Neural cell (in vitro differentiated cells): ENCODE data around the gene VSTM5. TPM values are rescaled to one million over a fixed set of nuclear protein-coding genes. Genes with fewer than 3 reads are reported as not detected.

Source experiments
- H2AFZ ChIP-seq: fragments of 200-600, 300-800 bp; sonication (generic), shearing (Covaris generic); 2 replicates; pipeline ENCODE4 v1.6.0; 2014; ENCODE audit warnings: low read depth, mild to moderate bottlenecking, antibody characterized with exemption, low read length, moderate library complexity
- H3F3A ChIP-seq: fragments of 200-600 bp; shearing (Covaris generic); 2 replicates; pipeline ENCODE4 v1.6.1; 2016; ENCODE audit warnings: mild to moderate bottlenecking, moderate library complexity, mixed read lengths, antibody characterized with exemption, low read length; ENCODE audit not compliant: insufficient read depth, poor library complexity, severe bottlenecking
- H3K27ac ChIP-seq: fragments of 200-600, 300-800 bp; sonication (generic), shearing (Covaris generic); 2 replicates; pipeline ENCODE4 v1.5.1; 2014; ENCODE audit warnings: mild to moderate bottlenecking, low read length, moderate library complexity
- H3K27me3 ChIP-seq: fragments of 300-800, 200-600 bp; sonication (generic), shearing (Covaris generic); 2 replicates; pipeline ENCODE4 v1.6.0; 2014; ENCODE audit warnings: mild to moderate bottlenecking, low read depth, low read length, moderate library complexity; ENCODE audit not compliant: insufficient read depth
- H3K36me3 ChIP-seq: fragments of 300-800, 200-600 bp; sonication (generic), shearing (Covaris generic); 2 replicates; pipeline ENCODE4 v1.5.1; 2014; ENCODE audit warnings: mild to moderate bottlenecking, antibody characterized with exemption, low read length, moderate library complexity; ENCODE audit not compliant: insufficient read depth
- H3K4me2 ChIP-seq: fragments of 300-800, 200-600 bp; sonication (generic), shearing (Covaris generic); 2 replicates; pipeline ENCODE4 v1.6.0; 2014; ENCODE audit warnings: mild to moderate bottlenecking, low read length
- H3K4me3 ChIP-seq: fragments of 300-800, 200-600 bp; sonication (generic), shearing (Covaris generic); 2 replicates; pipeline ENCODE4 v1.5.1; 2014; ENCODE audit warnings: mild to moderate bottlenecking, low read length, moderate library complexity
- H3K79me2 ChIP-seq: fragments of 200-600 bp; shearing (Covaris generic); replicated peaks from 2 replicates; pipeline ENCODE4 v1.6.0; 2014; ENCODE audit warnings: mild to moderate bottlenecking, low read length, moderate library complexity; ENCODE audit not compliant: insufficient read depth
- H3K9ac ChIP-seq: fragments of 300-800, 200-600 bp; sonication (generic), shearing (Covaris generic); 2 replicates; pipeline ENCODE4 v1.6.1; 2016; ENCODE audit warnings: mild to moderate bottlenecking, low read length, mixed read lengths
- H3K9me2 ChIP-seq: fragments of 200-600 bp; shearing (Covaris generic); 2 replicates; pipeline ENCODE4 v1.6.1; 2016; ENCODE audit warnings: mild to moderate bottlenecking, low read length, mixed read lengths; ENCODE audit not compliant: insufficient read depth
- H3K9me3 ChIP-seq: fragments of 200-600, 300-800 bp; sonication (generic), shearing (Covaris generic); 2 replicates; pipeline ENCODE4 v1.6.1; 2016; ENCODE audit warnings: mild to moderate bottlenecking, mixed run types, low read length, moderate library complexity, mixed read lengths
- H4K20me1 ChIP-seq: fragments of 200-600 bp; shearing (Covaris generic); 2 replicates; pipeline ENCODE4 v1.6.1; 2016; ENCODE audit warnings: mild to moderate bottlenecking, mixed run types; ENCODE audit not compliant: insufficient read depth
- EP300 ChIP-seq: fragments of 450-650 bp; conservative IDR thresholded peaks from 2 replicates; pipeline ENCODE4 v1.6.1; 2014; ENCODE audit warnings: antibody characterized with exemption, mild to moderate bottlenecking, moderate library complexity; ENCODE audit not compliant: poor library complexity, severe bottlenecking
- EZH2 ChIP-seq: fragments of 200-600, 300-800 bp; shearing (Covaris generic), sonication (generic); IDR thresholded peaks from 2 replicates; pipeline ENCODE4 v1.6.1; 2014; ENCODE audit warnings: antibody characterized with exemption, low read length, borderline replicate concordance, mild to moderate bottlenecking; ENCODE audit not compliant: insufficient read depth, poor library complexity, severe bottlenecking
- MXI1 ChIP-seq: fragments of 450-650 bp; conservative IDR thresholded peaks from 2 replicates; pipeline ENCODE4 v1.6.1; 2014; ENCODE audit warnings: antibody characterized with exemption, mild to moderate bottlenecking; ENCODE audit not compliant: poor library complexity, severe bottlenecking
- POLR2AphosphoS5 ChIP-seq: IDR thresholded peaks from 2 replicates; pipeline ENCODE4 v1.6.1; 2012
- RAD21 ChIP-seq: fragments of 450-650 bp; conservative IDR thresholded peaks from 2 replicates; pipeline ENCODE4 v1.6.1; 2014; ENCODE audit warnings: antibody characterized with exemption, mild to moderate bottlenecking, moderate library complexity
- SMC3 ChIP-seq: fragments of 450-650 bp; conservative IDR thresholded peaks from 2 replicates; pipeline ENCODE4 v1.6.1; 2014; ENCODE audit warnings: antibody characterized with exemption, mild to moderate bottlenecking, moderate library complexity; ENCODE audit not compliant: poor library complexity
- TAF1 ChIP-seq: IDR thresholded peaks from 2 replicates; pipeline ENCODE4 v1.6.1; 2012; ENCODE audit warnings: low read depth
- polyA plus RNA-seq: library from polyadenylated mRNA; depleted of rRNA; stranded (reverse); fragments of >200 nt; gene quantifications from 2 replicates; pipeline ENCODE4 v1.2.3, GENCODE V29; 2014
- TF ChIP-seq, protein P1 (sequence below): fragments of 450-650 bp; IDR thresholded peaks from 2 replicates; pipeline ENCODE4 v1.5.1; 2014; ENCODE audit warnings: antibody characterized with exemption, mild to moderate bottlenecking, moderate library complexity; ENCODE audit not compliant: poor library complexity, severe bottlenecking
- TF ChIP-seq, protein P2 (sequence below): IDR thresholded peaks from 2 replicates; pipeline ENCODE4 v1.6.1; 2012; ENCODE audit warnings: borderline replicate concordance

The VSTM5 gene
- polyA plus RNA-seq, 1 donor from 2014 or later: not detected

DNA sequence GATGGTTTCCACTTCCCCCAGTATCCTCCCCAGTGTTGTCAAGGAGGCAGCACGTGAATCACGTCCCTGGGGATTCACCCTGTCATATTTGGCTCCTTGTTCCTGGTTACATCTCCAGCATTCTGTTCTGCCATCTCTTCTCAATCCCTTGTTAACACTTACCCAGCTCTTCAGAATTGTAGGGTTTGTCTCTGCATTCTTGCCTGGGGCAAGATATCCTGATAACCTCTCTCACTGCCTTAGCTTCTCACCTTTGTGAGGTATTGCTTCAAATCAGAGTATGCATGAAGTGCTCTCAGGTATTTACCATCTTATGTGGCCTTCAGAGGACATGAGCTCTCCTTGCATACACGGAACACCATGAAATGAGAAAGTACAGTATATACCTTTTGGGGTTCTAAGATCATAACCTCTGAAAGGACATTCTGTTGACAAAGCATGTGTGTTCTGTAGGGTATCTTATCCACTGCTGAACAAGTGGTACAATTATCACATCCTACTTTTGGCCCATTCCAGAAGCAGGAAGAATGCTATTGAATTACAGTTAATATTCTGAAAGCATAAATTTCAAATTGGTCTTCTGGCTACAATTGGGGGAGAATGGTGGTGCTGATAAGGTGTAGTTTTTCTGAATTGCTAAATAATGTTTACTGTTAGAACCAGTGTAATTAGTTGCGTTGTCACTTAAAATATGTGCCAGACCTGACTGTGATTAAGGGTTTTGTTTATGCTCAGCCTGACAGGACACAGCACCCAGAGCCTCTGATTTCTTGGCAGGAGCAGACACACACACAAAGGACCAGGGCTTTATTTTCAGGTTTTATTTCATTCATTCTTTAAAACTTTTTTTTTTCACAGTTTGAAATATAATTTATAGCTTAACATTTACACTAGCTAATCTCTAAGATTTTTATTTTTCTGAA, 32.7 kb downstream of the VSTM5 start:
- Histone ChIP-seq H3F3A (no peaks in the 10 kb centered on the region), H3K9me2 (no peaks in the 10 kb centered on the region), H3K27ac (no peak overlapping the region), H2AFZ (no peak overlapping the region), H3K36me3 (peaks cover 18% of the 10 kb centered on the region), H3K4me3 (no peak overlapping the region), H3K4me2 (no peak overlapping the region), H4K20me1 (no peaks in the 10 kb centered on the region), H3K9me3 (no peaks in the 10 kb centered on the region), H3K9ac (no peak overlapping the region), H3K79me2 (no peaks in the 10 kb centered on the region), H3K27me3 (no peaks in the 10 kb centered on the region)
- TF ChIP-seq MXI1: no peak
- no peak for TF ChIP-seq EP300
- TF ChIP-seq SMC3: no peak
- TF ChIP-seq, protein P1, sequence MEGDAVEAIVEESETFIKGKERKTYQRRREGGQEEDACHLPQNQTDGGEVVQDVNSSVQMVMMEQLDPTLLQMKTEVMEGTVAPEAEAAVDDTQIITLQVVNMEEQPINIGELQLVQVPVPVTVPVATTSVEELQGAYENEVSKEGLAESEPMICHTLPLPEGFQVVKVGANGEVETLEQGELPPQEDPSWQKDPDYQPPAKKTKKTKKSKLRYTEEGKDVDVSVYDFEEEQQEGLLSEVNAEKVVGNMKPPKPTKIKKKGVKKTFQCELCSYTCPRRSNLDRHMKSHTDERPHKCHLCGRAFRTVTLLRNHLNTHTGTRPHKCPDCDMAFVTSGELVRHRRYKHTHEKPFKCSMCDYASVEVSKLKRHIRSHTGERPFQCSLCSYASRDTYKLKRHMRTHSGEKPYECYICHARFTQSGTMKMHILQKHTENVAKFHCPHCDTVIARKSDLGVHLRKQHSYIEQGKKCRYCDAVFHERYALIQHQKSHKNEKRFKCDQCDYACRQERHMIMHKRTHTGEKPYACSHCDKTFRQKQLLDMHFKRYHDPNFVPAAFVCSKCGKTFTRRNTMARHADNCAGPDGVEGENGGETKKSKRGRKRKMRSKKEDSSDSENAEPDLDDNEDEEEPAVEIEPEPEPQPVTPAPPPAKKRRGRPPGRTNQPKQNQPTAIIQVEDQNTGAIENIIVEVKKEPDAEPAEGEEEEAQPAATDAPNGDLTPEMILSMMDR: no peak
- TF ChIP-seq RAD21: no peak
- no peak for TF ChIP-seq POLR2AphosphoS5
- TF ChIP-seq TAF1: no peak
- TF ChIP-seq EZH2: no peak
- TF ChIP-seq, protein P2, sequence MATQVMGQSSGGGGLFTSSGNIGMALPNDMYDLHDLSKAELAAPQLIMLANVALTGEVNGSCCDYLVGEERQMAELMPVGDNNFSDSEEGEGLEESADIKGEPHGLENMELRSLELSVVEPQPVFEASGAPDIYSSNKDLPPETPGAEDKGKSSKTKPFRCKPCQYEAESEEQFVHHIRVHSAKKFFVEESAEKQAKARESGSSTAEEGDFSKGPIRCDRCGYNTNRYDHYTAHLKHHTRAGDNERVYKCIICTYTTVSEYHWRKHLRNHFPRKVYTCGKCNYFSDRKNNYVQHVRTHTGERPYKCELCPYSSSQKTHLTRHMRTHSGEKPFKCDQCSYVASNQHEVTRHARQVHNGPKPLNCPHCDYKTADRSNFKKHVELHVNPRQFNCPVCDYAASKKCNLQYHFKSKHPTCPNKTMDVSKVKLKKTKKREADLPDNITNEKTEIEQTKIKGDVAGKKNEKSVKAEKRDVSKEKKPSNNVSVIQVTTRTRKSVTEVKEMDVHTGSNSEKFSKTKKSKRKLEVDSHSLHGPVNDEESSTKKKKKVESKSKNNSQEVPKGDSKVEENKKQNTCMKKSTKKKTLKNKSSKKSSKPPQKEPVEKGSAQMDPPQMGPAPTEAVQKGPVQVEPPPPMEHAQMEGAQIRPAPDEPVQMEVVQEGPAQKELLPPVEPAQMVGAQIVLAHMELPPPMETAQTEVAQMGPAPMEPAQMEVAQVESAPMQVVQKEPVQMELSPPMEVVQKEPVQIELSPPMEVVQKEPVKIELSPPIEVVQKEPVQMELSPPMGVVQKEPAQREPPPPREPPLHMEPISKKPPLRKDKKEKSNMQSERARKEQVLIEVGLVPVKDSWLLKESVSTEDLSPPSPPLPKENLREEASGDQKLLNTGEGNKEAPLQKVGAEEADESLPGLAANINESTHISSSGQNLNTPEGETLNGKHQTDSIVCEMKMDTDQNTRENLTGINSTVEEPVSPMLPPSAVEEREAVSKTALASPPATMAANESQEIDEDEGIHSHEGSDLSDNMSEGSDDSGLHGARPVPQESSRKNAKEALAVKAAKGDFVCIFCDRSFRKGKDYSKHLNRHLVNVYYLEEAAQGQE: no peak

DNA sequence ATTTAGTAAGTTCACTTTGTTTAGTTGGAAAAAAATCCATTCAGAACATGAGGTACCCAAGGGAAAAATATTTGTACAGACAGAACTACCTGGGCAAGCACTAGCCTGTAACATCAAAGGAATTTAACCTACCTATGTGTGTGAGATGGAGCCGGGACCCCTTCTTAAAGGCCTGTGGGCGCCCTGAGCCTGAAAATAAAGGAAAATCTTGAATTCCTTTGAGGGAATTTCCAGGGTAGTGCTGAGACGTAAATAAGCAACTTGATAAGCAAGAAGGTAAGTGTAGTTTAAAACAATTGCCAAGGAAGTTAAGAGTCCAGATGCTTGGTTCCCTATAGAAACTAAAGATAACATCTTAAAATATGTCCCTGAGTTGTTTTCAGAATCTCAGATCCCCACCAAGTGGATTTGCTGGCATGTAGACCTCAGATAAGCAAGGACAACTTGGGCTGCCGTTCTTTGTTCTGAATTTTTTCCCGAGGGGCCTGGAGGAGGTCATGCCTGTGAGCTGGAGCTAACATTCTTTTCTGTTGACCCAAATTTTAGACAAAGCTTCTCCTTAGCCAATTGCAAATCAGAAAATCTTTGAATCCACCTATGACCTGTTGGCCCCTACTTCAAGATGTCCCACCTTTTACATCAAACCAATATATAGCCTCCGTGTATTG, 35.3 kb downstream of the VSTM5 start:
- H3K4me3 ChIP-seq: no peak overlapping the region
- H4K20me1 ChIP-seq: no peaks in the 10 kb centered on the region
- H3K27me3 ChIP-seq: no peaks in the 10 kb centered on the region
- no peaks in the 10 kb centered on the region for H3K9me2 ChIP-seq
- peaks cover 35% of the 10 kb centered on the region for H3K36me3 ChIP-seq
- H3K9ac ChIP-seq: no peak overlapping the region
- TF ChIP-seq POLR2AphosphoS5: no peak
- TF ChIP-seq, protein P1: no peak
- TF ChIP-seq RAD21: no peak
- no peak for TF ChIP-seq EZH2
- TF ChIP-seq TAF1: no peak
- TF ChIP-seq SMC3: no peak
- no peak for TF ChIP-seq EP300
- TF ChIP-seq, protein P2: no peak
- no peak for TF ChIP-seq MXI1
- no peaks in the 10 kb centered on the region for H3K79me2 ChIP-seq
- H3K4me2 ChIP-seq: no peak overlapping the region
- no peaks in the 10 kb centered on the region for H3F3A ChIP-seq
- H3K27ac ChIP-seq: no peak overlapping the region
- no peaks in the 10 kb centered on the region for H3K9me3 ChIP-seq
- H2AFZ ChIP-seq: no peak overlapping the region
